Vagina (tissue), 2 donors: ENCODE data around the gene TDRD9.

Experiments used
- POLR2A ChIP-seq, 2 donors: fragments of 450-650 bp; IDR thresholded peaks; one replicate each; pipeline ENCODE4 v1.6.1; 2017; ENCODE audit warnings: antibody characterized with exemption in 2 of 2, mild to moderate bottlenecking in 2 of 2, moderate library complexity in 2 of 2
- TF ChIP-seq, protein P1 (sequence below), 3 experiments: fragments of 450-650 bp in 2 of 3; fragments of 200-600 bp in 1 of 3; sonication (generic) in 1 of 3; IDR thresholded peaks; one replicate each; pipeline ENCODE4 v1.5.1; 2017 to 2019; ENCODE audit warnings: antibody characterized with exemption in 3 of 3, mild to moderate bottlenecking in 2 of 3, moderate library complexity in 2 of 3

DNA sequence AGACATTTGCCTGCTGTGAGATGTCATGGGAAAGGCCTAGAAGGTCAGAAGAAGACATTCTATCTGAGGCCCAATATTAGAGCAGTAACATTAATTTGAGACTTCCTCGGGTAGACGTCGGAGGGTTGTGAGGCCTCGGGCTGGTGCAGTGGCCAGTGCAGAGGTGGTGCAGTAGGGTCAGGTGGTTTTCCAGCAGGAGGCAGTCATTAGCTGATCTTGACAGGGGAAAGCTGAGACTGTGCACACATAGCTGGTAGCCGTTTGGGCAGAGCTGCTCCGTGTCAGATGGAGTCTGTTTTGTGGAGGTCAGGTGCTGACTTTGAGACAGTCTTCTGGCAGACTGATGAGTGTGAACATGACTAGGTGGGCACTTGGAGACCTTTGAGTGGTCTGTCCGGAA, 91.5 kb downstream of the TDRD9 start:
- TF ChIP-seq, protein P1, sequence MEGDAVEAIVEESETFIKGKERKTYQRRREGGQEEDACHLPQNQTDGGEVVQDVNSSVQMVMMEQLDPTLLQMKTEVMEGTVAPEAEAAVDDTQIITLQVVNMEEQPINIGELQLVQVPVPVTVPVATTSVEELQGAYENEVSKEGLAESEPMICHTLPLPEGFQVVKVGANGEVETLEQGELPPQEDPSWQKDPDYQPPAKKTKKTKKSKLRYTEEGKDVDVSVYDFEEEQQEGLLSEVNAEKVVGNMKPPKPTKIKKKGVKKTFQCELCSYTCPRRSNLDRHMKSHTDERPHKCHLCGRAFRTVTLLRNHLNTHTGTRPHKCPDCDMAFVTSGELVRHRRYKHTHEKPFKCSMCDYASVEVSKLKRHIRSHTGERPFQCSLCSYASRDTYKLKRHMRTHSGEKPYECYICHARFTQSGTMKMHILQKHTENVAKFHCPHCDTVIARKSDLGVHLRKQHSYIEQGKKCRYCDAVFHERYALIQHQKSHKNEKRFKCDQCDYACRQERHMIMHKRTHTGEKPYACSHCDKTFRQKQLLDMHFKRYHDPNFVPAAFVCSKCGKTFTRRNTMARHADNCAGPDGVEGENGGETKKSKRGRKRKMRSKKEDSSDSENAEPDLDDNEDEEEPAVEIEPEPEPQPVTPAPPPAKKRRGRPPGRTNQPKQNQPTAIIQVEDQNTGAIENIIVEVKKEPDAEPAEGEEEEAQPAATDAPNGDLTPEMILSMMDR (IDR thresholded peaks at IDR 0.05): no peak
- no peak for TF ChIP-seq POLR2A (IDR thresholded peaks at IDR 0.05)
